B cell (primary cell): Measurements from ENCODE around the gene PSME2. TPM values are rescaled to one million over a fixed set of nuclear protein-coding genes. Genes with fewer than 3 reads are reported as not detected.

Experiments
- ATAC-seq: fragments of 200-7000 bp; cut with Tn5 transposase; one replicate; pipeline ENCODE4 v1.10.0; 2021; ENCODE audit warnings: low read depth, mild to moderate bottlenecking, moderate number of reproducible peaks, moderate library complexity
- CTCF ChIA-PET: fragments of 350-600 bp; sonication (Branson Sonifier 250); formaldehyde crosslinking; loops from one replicate; lab custom pipeline; 2021; ENCODE audit warnings: antibody characterized with exemption, inconsistent platforms; lab: Charles Lee
- POLR2A ChIA-PET: fragments of 350-600 bp; sonication (Branson Sonifier 250); formaldehyde crosslinking; loops from one replicate; lab custom pipeline; 2021; ENCODE audit warnings: antibody characterized with exemption; lab: Charles Lee
- DNase-seq: peaks from one replicate; pipeline ENCODE4 v3.0.0; 2013
- H2AFZ ChIP-seq: 2 replicates; pipeline ENCODE4 v1.6.1; 2012; ENCODE audit warnings: mild to moderate bottlenecking, low read depth, low read length; ENCODE audit not compliant: insufficient read depth, poor library complexity, severe bottlenecking
- H3K27ac ChIP-seq, 2 donors: 1 replicate in 1 of 2; 2 replicates in 1 of 2; pipeline ENCODE4 v1.5.1; 2012 to 2013; ENCODE audit warnings: low read length in 2 of 2, mild to moderate bottlenecking in 2 of 2, moderate library complexity in 1 of 2
- H3K27me3 ChIP-seq, 4 experiments: fragments of 200-600 bp in 1 of 4; sonication (generic) in 1 of 4; replicated peaks in 1 of 4; 1 replicate in 2 of 4; 2 replicates in 2 of 4; pipeline versions ENCODE4 v1.6.1 to v1.7.0; 2013 to 2016; ENCODE audit warnings: low read length in 3 of 4, mild to moderate bottlenecking in 2 of 4, mixed read lengths in 1 of 4, moderate library complexity in 1 of 4; ENCODE audit not compliant: insufficient read depth in 4 of 4, control insufficient read depth in 3 of 4; ENCODE audit errors: control extremely low read depth in 1 of 4
- H3K36me3 ChIP-seq, 2 experiments: replicated peaks in 1 of 2; 1 replicate in 1 of 2; 2 replicates in 1 of 2; pipeline versions ENCODE4 v1.6.1 to v1.7.1; 2013; ENCODE audit warnings: low read length in 1 of 2; ENCODE audit not compliant: insufficient read depth in 2 of 2, control insufficient read depth in 1 of 2; ENCODE audit errors: control extremely low read depth in 1 of 2, extremely low read depth in 1 of 2
- H3K4me1 ChIP-seq, 2 donors: fragments of 200-600 bp in 1 of 2; sonication (generic) in 1 of 2; 1 replicate in 1 of 2; 2 replicates in 1 of 2; pipeline versions ENCODE4 v1.5.1 to v1.6.1; 2013 to 2017; ENCODE audit warnings: low read length in 2 of 2; ENCODE audit not compliant: control insufficient read depth in 2 of 2, insufficient read depth in 2 of 2
- H3K4me2 ChIP-seq: replicated peaks from 2 replicates; pipeline ENCODE3; 2012; ENCODE audit warnings: mild to moderate bottlenecking, low read depth, low read length; ENCODE audit not compliant: poor library complexity, severe bottlenecking
- H3K4me3 ChIP-seq, 5 experiments: fragments of 200-600 bp in 1 of 5; sonication (generic) in 1 of 5; 1 replicate in 3 of 5; 2 replicates in 2 of 5; pipeline versions ENCODE4 v1.5.1 to v1.7.0; 2011 to 2016; ENCODE audit warnings: low read length in 4 of 5, mild to moderate bottlenecking in 4 of 5, low read depth in 2 of 5, control low read depth in 1 of 5, moderate library complexity in 1 of 5; ENCODE audit not compliant: insufficient read depth in 1 of 5; ENCODE audit errors: control extremely low read depth in 1 of 5, extremely low read depth in 1 of 5
- H3K79me2 ChIP-seq: fragments of 200-600 bp; sonication (generic); one replicate; pipeline ENCODE4 v1.6.0; 2016; ENCODE audit warnings: low read length; ENCODE audit not compliant: control insufficient read depth, insufficient read depth
- H3K9ac ChIP-seq: fragments of 200-600 bp; sonication (generic); 2 replicates; pipeline ENCODE4 v1.6.1; 2017; ENCODE audit warnings: mild to moderate bottlenecking, low read length, moderate library complexity
- H3K9me3 ChIP-seq, 3 donors: one replicate each; pipeline versions ENCODE4 v1.6.1 to v1.7.1; 2013; ENCODE audit warnings: low read length in 2 of 3; ENCODE audit not compliant: control insufficient read depth in 2 of 3, insufficient read depth in 1 of 3; ENCODE audit errors: control extremely low read depth in 1 of 3
- H4K20me1 ChIP-seq: 2 replicates; pipeline ENCODE4 v1.6.0; 2012; ENCODE audit warnings: mild to moderate bottlenecking, low read length; ENCODE audit not compliant: insufficient read depth, control insufficient read depth, poor library complexity, severe bottlenecking
- H3K27ac Mint-ChIP-seq: one replicate; pipeline ENCODE4 v1.8.0; 2021; ENCODE audit warnings: mixed read lengths
- H3K27me3 Mint-ChIP-seq: one replicate; pipeline ENCODE4 v1.8.0; 2021; ENCODE audit warnings: mixed read lengths
- H3K4me1 Mint-ChIP-seq: one replicate; pipeline ENCODE4 v1.8.0; 2021; ENCODE audit warnings: mixed read lengths
- H3K4me3 Mint-ChIP-seq: one replicate; pipeline ENCODE4 v1.8.0; 2021; ENCODE audit warnings: mixed read lengths
- H3K9me3 Mint-ChIP-seq: one replicate; pipeline ENCODE4 v1.8.0; 2022; ENCODE audit warnings: mixed read lengths; ENCODE audit not compliant: insufficient read depth
- EZH2 ChIP-seq: IDR thresholded peaks from 2 replicates; pipeline ENCODE4 v1.6.1; 2012; ENCODE audit warnings: borderline replicate concordance, low read depth, mild to moderate bottlenecking, moderate library complexity, low read length; ENCODE audit not compliant: insufficient read depth, poor library complexity, severe bottlenecking
- WGBS: methylation state at CpG from one replicate; pipeline ENCODE4 v1.1.5; 2013; ENCODE audit warnings: missing lambda C conversion rate; ENCODE audit not compliant: insufficient coverage; 5-methylcytosine and 5-hydroxymethylcytosine counted together
- intact Hi-C: fragments of 100-400 bp; cut with micrococcal nuclease; formaldehyde crosslinking; loops from one replicate; pipeline ENCODE4 v1.10.0; 2022
- polyA plus RNA-seq: library from polyadenylated mRNA; depleted of rRNA; stranded (reverse); fragments of >200 nt; gene quantifications from 2 replicates; pipeline ENCODE4 v1.2.3, GENCODE V29; 2012
- total RNA-seq, 2 donors: library from RNA; stranded (reverse); fragments of 120-200 nt in 1 of 2; gene quantifications; 1 replicate in 1 of 2; 2 replicates in 1 of 2; pipeline versions ENCODE4 v1.2.3 to v1.2.4, GENCODE V29; 2013 to 2022
- TF ChIP-seq, protein P1 (sequence below): fragments of 200-600 bp; IDR thresholded peaks from one replicate; pipeline ENCODE4 v1.8.0; 2022; ENCODE audit warnings: antibody characterized with exemption, mild to moderate bottlenecking

PSME2 gene
- total and polyA plus RNA-seq, 2 donors (not counting 1 experiment from before 2014, with no cell fraction given): 126 to 141 TPM

DNA sequence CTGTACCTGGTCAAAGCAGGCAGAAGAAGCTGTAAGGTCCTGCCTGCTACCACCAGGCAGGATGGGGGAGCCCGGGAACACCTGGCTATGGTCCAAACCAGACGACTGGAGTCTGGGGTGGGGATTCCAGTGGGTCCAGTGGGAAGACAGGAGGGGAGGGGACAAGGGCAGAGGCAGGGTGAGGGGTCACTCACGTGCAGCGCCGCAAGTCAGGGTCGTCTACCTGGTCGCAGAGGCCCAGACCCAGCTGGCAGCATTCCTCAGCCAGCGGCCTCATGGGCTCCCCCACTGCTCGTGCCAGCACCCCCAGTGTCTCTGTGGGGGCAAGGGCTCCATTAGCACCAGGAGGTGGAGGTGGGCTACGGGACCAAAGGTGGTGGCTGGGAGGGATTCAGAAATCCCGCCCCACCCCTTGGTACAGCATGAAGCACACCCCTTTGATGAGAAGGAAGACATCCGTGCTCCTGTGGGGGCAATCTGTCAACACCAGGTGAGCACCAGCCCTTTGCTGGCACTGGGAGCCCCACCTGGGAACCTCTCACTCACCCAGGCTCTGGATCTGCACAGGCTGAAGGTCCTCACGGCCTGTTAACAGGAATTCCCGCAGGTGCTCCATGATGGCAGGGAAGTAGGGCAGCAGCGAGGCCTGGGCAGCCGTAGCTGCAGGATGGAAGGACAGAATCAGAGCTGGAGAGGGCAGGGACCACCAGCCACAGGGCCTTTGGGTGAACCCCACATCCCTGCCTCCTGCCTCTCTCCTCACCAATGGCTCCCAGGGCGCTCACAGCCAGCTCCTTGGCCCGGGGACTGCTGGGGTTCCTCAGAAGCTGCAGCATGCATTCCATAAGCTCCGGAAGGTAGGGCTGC lies 37.9 kb upstream of the PSME2 start:
- no peak overlapping the region for H3K4me2 ChIP-seq
- DNase-seq (no peak), ATAC-seq (no peak)
- H3K36me3 ChIP-seq: peaks cover 5 to 71% of the 10 kb centered on the region in 2 experiments
- intact Hi-C loops: no loop called here
- Mint-ChIP-seq H3K4me3 (no peak overlapping the region), H3K27ac (no peak overlapping the region), H3K9me3 (no peaks in the 10 kb centered on the region), H3K4me1 (peaks cover 28% of the 10 kb centered on the region), H3K27me3 (no peaks in the 10 kb centered on the region)
- no peak overlapping the region for H3K27ac ChIP-seq
- H3K79me2 ChIP-seq: peaks cover 34% of the 10 kb centered on the region
- H3K4me3 ChIP-seq: no peak overlapping the region
- no peaks in the 10 kb centered on the region for H3K9me3 ChIP-seq
- WGBS: 94% methylated on average over 18 of the region's 19 CpGs
- POLR2A ChIA-PET: interaction anchor here (0.8 kb wide), 1 partner anchor 22 kb away, joined by 6 read pairs; no protein-coding TSS in a partner anchor
- H3K4me1 ChIP-seq: peaks cover 14 to 17% of the 10 kb centered on the region in 2 donors
- no peaks in the 10 kb centered on the region for H4K20me1 ChIP-seq
- no peaks in the 10 kb centered on the region for H3K27me3 ChIP-seq
- H2AFZ ChIP-seq: no peak overlapping the region
- no peak overlapping the region for H3K9ac ChIP-seq
- TF ChIP-seq, protein P1, sequence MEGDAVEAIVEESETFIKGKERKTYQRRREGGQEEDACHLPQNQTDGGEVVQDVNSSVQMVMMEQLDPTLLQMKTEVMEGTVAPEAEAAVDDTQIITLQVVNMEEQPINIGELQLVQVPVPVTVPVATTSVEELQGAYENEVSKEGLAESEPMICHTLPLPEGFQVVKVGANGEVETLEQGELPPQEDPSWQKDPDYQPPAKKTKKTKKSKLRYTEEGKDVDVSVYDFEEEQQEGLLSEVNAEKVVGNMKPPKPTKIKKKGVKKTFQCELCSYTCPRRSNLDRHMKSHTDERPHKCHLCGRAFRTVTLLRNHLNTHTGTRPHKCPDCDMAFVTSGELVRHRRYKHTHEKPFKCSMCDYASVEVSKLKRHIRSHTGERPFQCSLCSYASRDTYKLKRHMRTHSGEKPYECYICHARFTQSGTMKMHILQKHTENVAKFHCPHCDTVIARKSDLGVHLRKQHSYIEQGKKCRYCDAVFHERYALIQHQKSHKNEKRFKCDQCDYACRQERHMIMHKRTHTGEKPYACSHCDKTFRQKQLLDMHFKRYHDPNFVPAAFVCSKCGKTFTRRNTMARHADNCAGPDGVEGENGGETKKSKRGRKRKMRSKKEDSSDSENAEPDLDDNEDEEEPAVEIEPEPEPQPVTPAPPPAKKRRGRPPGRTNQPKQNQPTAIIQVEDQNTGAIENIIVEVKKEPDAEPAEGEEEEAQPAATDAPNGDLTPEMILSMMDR: no peak
- no peak for TF ChIP-seq EZH2
- CTCF ChIA-PET: interaction anchor here (0.5 kb wide), 1 partner anchor 58 kb away, joined by 3 read pairs; no protein-coding TSS in a partner anchor

DNA sequence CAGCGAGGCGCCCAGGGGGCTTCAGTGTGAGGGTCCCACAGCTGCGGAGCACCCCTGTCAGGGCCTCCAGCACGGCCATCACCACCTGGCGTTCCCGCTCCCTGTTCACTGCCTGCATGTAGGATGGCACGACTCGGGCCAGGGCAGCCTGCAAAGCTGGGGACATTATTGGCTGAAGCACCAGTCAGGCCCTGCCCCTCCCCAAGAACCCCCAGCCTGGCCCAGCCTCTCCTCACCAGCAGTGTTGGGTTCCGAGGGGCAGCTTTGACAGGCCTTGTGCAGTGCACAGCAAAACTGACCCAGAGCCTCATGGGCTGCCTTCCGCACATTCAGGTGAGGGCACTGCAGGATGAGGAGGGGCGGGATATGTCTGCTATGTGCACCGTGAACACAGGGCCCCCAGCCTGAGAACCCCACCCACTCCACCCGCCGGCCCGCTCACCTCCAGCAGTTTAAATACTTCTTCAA lies 36.6 kb upstream of the PSME2 start:
- no peak overlapping the region for H3K9ac ChIP-seq
- CTCF ChIA-PET: no interaction called here
- Mint-ChIP-seq H3K4me3 (no peak overlapping the region), H3K9me3 (no peaks in the 10 kb centered on the region), H3K27me3 (no peaks in the 10 kb centered on the region), H3K27ac (no peak overlapping the region), H3K4me1 (peaks cover 20% of the 10 kb centered on the region)
- no peak for ATAC-seq
- no peak for DNase-seq
- H3K9me3 ChIP-seq: no peaks in the 10 kb centered on the region
- no peaks in the 10 kb centered on the region for H3K27me3 ChIP-seq
- H3K27ac ChIP-seq: no peak overlapping the region
- no peak overlapping the region for H2AFZ ChIP-seq
- H3K4me3 ChIP-seq: no peak overlapping the region
- H3K4me2 ChIP-seq: no peak overlapping the region
- TF ChIP-seq, protein P1: no peak
- no peak for TF ChIP-seq EZH2
- H3K79me2 ChIP-seq: peaks cover 33% of the 10 kb centered on the region
- peaks cover 9 to 10% of the 10 kb centered on the region in 2 donors for H3K4me1 ChIP-seq
- peaks cover 5 to 73% of the 10 kb centered on the region in 2 experiments for H3K36me3 ChIP-seq
- POLR2A ChIA-PET: no interaction called here
- intact Hi-C loops: no loop called here
- WGBS: 99% methylated on average over 11 of the region's 15 CpGs
- no peaks in the 10 kb centered on the region for H4K20me1 ChIP-seq
